IMR-90 (cell line): ENCODE results near the gene C11orf42. TPM values are rescaled to one million over a fixed set of nuclear protein-coding genes. Genes with fewer than 3 reads are reported as not detected.

ENCODE experiments used
- ATAC-seq: fragments of 200-7000 bp; cut with Tn5 transposase; 2 replicates; pipeline ENCODE4 v1.9.1; 2020; ENCODE audit warnings: low read depth, mild to moderate bottlenecking, moderate library complexity
- BruUV-seq: library from RNA; stranded (reverse); fragments of 400-500 nt; replicated peaks from 2 replicates; lab custom pipeline; 2021; lab: Mats Ljungman, UMichigan
- CTCF ChIA-PET: fragments of 300-600 bp; formaldehyde crosslinking; extraction: SDS; loops from one replicate; lab custom pipeline; 2021; ENCODE audit warnings: antibody characterized with exemption; lab: Yijun Ruan, JAX
- POLR2A ChIA-PET: fragments of 300-600 bp; sonication (Branson Sonifier 250); formaldehyde crosslinking; loops from one replicate; lab custom pipeline; 2022; ENCODE audit warnings: antibody characterized with exemption; ENCODE audit not compliant: unreplicated experiment; lab: Charles Lee
- DNase-seq: peaks from one replicate; pipeline ENCODE4 v3.0.0; 2013
- H2AFZ ChIP-seq: replicated peaks from 2 replicates; pipeline ENCODE3; 2013; ENCODE audit warnings: low read length, mild to moderate bottlenecking; ENCODE audit not compliant: poor library complexity
- H2AK5ac ChIP-seq: 2 replicates; pipeline ENCODE4 v1.6.1; 2013; ENCODE audit warnings: low read depth, low read length, inconsistent platforms
- H2AK9ac ChIP-seq: replicated peaks from 2 replicates; pipeline ENCODE3; 2013; ENCODE audit warnings: mild to moderate bottlenecking, low read depth, low read length, moderate library complexity; ENCODE audit not compliant: poor library complexity
- H2BK120ac ChIP-seq: 2 replicates; pipeline ENCODE4 v1.6.1; 2013; ENCODE audit warnings: low read depth, low read length, inconsistent platforms
- H2BK15ac ChIP-seq: 3 replicates; pipeline ENCODE4 v1.6.1; 2013; ENCODE audit warnings: low read depth, low read length, inconsistent platforms
- H2BK20ac ChIP-seq: 2 replicates; pipeline ENCODE4 v1.6.1; 2013; ENCODE audit warnings: low read depth, mild to moderate bottlenecking, inconsistent platforms, low read length, moderate library complexity
- H2BK5ac ChIP-seq: 2 replicates; pipeline ENCODE4 v1.6.1; 2013; ENCODE audit warnings: mild to moderate bottlenecking, low read depth, low read length, inconsistent platforms; ENCODE audit not compliant: poor library complexity, severe bottlenecking
- H3K14ac ChIP-seq: replicated peaks from 2 replicates; pipeline ENCODE4 v1.6.1; 2013; ENCODE audit warnings: low read depth, low read length, inconsistent platforms
- H3K18ac ChIP-seq: 2 replicates; pipeline ENCODE4 v1.6.1; 2013; ENCODE audit warnings: low read depth, low read length, control low read depth
- H3K23ac ChIP-seq: 2 replicates; pipeline ENCODE4 v1.6.1; 2013; ENCODE audit warnings: low read depth, low read length, inconsistent platforms
- H3K27ac ChIP-seq: 2 replicates; pipeline ENCODE4 v1.5.1; 2013; ENCODE audit warnings: mild to moderate bottlenecking, control low read depth, low read length; ENCODE audit not compliant: insufficient read depth
- H3K27me3 ChIP-seq: 2 replicates; pipeline ENCODE4 v1.6.1; 2013; ENCODE audit warnings: low read length; ENCODE audit not compliant: control insufficient read depth, insufficient read depth
- H3K36me3 ChIP-seq: 2 replicates; pipeline ENCODE4 v1.6.1; 2013; ENCODE audit warnings: low read length, mixed read lengths; ENCODE audit not compliant: control insufficient read depth, insufficient read depth
- H3K4ac ChIP-seq: 2 replicates; pipeline ENCODE4 v1.6.1; 2013; ENCODE audit warnings: low read depth, low read length, inconsistent platforms
- H3K4me1 ChIP-seq: 2 replicates; pipeline ENCODE4 v1.6.1; 2013; ENCODE audit warnings: low read length, mixed read lengths; ENCODE audit not compliant: control insufficient read depth, insufficient read depth
- H3K4me2 ChIP-seq: 2 replicates; pipeline ENCODE4 v1.6.1; 2013; ENCODE audit warnings: low read depth, mild to moderate bottlenecking, control low read depth, low read length, moderate library complexity
- H3K4me3 ChIP-seq: 2 replicates; pipeline ENCODE4 v1.5.1; 2013; ENCODE audit warnings: low read depth, mild to moderate bottlenecking, control low read depth, low read length, moderate library complexity; ENCODE audit not compliant: insufficient read depth
- H3K56ac ChIP-seq: 2 replicates; pipeline ENCODE4 v1.6.1; 2013; ENCODE audit warnings: low read length, inconsistent platforms; ENCODE audit not compliant: insufficient read depth; ENCODE audit errors: extremely low read depth
- H3K79me1 ChIP-seq, 2 experiments: 2 replicates each; pipeline ENCODE4 v1.6.1; 2013; ENCODE audit warnings: low read length in 2 of 2, inconsistent platforms in 1 of 2, low read depth in 1 of 2
- H3K9ac ChIP-seq: 2 replicates; pipeline ENCODE4 v1.6.1; 2013; ENCODE audit warnings: low read depth, low read length, control low read depth
- H3K9me1 ChIP-seq: 2 replicates; pipeline ENCODE4 v1.6.1; 2013; ENCODE audit warnings: low read length, inconsistent platforms; ENCODE audit not compliant: insufficient read depth
- H3K9me3 ChIP-seq: 2 replicates; pipeline ENCODE4 v1.6.1; 2013; ENCODE audit warnings: low read length; ENCODE audit not compliant: control insufficient read depth, insufficient read depth
- H4K20me1 ChIP-seq: 2 replicates; pipeline ENCODE4 v1.6.1; 2013; ENCODE audit warnings: low read length, inconsistent platforms; ENCODE audit not compliant: insufficient read depth
- H4K5ac ChIP-seq: 2 replicates; pipeline ENCODE4 v1.6.1; 2013; ENCODE audit warnings: mild to moderate bottlenecking, low read depth, low read length, control low read depth
- H4K8ac ChIP-seq, 2 experiments: 2 replicates each; pipeline ENCODE4 v1.6.1; 2013; ENCODE audit warnings: low read depth in 2 of 2, low read length in 2 of 2, control low read depth in 1 of 2, inconsistent platforms in 1 of 2
- H4K91ac ChIP-seq: 2 replicates; pipeline ENCODE4 v1.6.1; 2013; ENCODE audit warnings: low read depth, low read length, inconsistent platforms; ENCODE audit not compliant: insufficient read depth
- CEBPB ChIP-seq: IDR thresholded peaks from 2 replicates; pipeline ENCODE4 v1.6.1; 2012; ENCODE audit warnings: low read depth, low read length, improper control_type of control experiment
- ELK1 ChIP-seq: fragments of 150-350 bp; IDR thresholded peaks from 2 replicates; pipeline ENCODE4 v1.6.1; 2016; ENCODE audit warnings: low read depth, mild to moderate bottlenecking, low read length, moderate library complexity, borderline replicate concordance
- MAFK ChIP-seq: IDR thresholded peaks from 2 replicates; pipeline ENCODE4 v1.6.1; 2012; ENCODE audit warnings: low read depth, low read length, improper control_type of control experiment
- POLR2A ChIP-seq: IDR thresholded peaks from 2 replicates; pipeline ENCODE4 v1.6.1; 2012; ENCODE audit warnings: mild to moderate bottlenecking, low read depth, low read length
- RAD21 ChIP-seq: IDR thresholded peaks from 2 replicates; pipeline ENCODE4 v1.6.1; 2012; ENCODE audit warnings: low read length, improper control_type of control experiment
- RCOR1 ChIP-seq: IDR thresholded peaks from 2 replicates; pipeline ENCODE4 v1.6.1; 2012; ENCODE audit warnings: mild to moderate bottlenecking, low read length, improper control_type of control experiment; ENCODE audit not compliant: insufficient replicate concordance
- SMC3 ChIP-seq: fragments of 150-350 bp; IDR thresholded peaks from 2 replicates; pipeline ENCODE4 v1.6.1; 2016; ENCODE audit warnings: low read depth, mild to moderate bottlenecking, antibody characterized with exemption, low read length, moderate library complexity
- WGBS, 2 experiments: methylation state at CpG; one replicate each; pipeline versions ENCODE4 v1.1.5 to v1.1.7; 2013; ENCODE audit warnings: missing lambda C conversion rate in 2 of 2; ENCODE audit not compliant: insufficient read length in 1 of 2; ENCODE audit errors: extremely low coverage in 2 of 2; 5-methylcytosine and 5-hydroxymethylcytosine counted together
- dilution Hi-C: fragments of 300-500 bp; cut with HindIII; formaldehyde crosslinking; loops from one replicate; pipeline ENCODE4 v1.14.3; 2018; ENCODE audit warnings: low sequenced_read_pairs; ENCODE audit not compliant: unreplicated experiment
- in situ Hi-C: fragments of 300-500 bp; cut with MboI; formaldehyde crosslinking; loops from 3 replicates; pipeline ENCODE4 v1.14.3; 2019; ENCODE audit warnings: low sequenced_read_pairs, inconsistent platforms, mixed read lengths
- intact Hi-C: fragments of 100-400 bp; cut with micrococcal nuclease; formaldehyde crosslinking; loops from 2 replicates; pipeline ENCODE4 v1.10.0; 2022
- polyA plus RNA-seq, 3 experiments: library from polyadenylated mRNA; depleted of rRNA; stranded (reverse); fragments of >200 nt; gene quantifications; 2 replicates each; pipeline ENCODE4 v1.2.3, GENCODE V29; 2012; ENCODE audit warnings: low replicate concordance in 1 of 3
- total RNA-seq: library from RNA; depleted of rRNA; stranded (reverse); fragments of >200 nt; gene quantifications from 2 replicates; pipeline ENCODE4 v1.2.3, GENCODE V29; 2012

C11orf42 gene
- total and polyA plus RNA-seq, 2 of the 4 experiments (the other 2 are of a cell fraction) = not detected

DNA sequence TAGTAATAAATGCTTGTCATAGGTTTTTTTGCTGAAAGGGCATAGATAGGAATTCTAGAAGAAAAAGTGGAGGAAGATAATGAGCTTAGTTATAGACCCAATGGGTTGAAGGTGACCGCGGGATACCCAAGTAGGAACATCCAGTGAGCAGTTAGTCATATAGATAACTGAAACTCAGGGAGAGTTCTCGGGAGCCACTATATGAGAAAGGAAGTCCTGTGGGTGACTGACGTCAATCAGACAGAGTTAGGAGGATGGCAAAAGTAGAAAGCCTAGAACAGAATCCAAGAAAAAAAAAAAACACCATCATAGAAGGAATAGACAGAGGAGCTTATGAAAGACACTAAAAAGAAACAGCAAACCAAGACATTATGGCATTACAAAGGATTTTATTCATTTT is 31.9 kb downstream of the C11orf42 start:
- no peaks in the 10 kb centered on the region for H3K36me3 ChIP-seq
- no peak overlapping the region for H3K56ac ChIP-seq
- no peak overlapping the region for H3K27ac ChIP-seq
- no peak overlapping the region for H2BK5ac ChIP-seq
- H3K9ac ChIP-seq = no peak overlapping the region
- dilution Hi-C loops = no loop called here
- BruUV-seq = no TSS peak
- intact Hi-C loops = no loop called here
- H4K91ac ChIP-seq = no peak overlapping the region
- in situ Hi-C loops = no loop called here
- ChIA-PET POLR2A (no interaction called here), CTCF (interaction anchor here (0.6 to 1.0 kb wide), 2 partner anchors 14 kb away, joined by 3 read pairs; no protein-coding TSS in a partner anchor)
- H2BK20ac ChIP-seq = no peak overlapping the region
- no peak overlapping the region for H3K4me2 ChIP-seq
- no peak overlapping the region for H2BK15ac ChIP-seq
- peaks cover 18% of the 10 kb centered on the region; the same call in 1 of the 2 replicates for H3K27me3 ChIP-seq
- no peak overlapping the region for H2AK9ac ChIP-seq
- H3K4me3 ChIP-seq = no peak overlapping the region
- H3K23ac ChIP-seq = no peak overlapping the region
- no peak overlapping the region for H2BK120ac ChIP-seq
- DNase-seq (no peak), ATAC-seq (no peak)
- no peaks in the 10 kb centered on the region for H3K4me1 ChIP-seq
- no peak overlapping the region for H4K5ac ChIP-seq
- H4K8ac ChIP-seq = no peak overlapping the region
- no peak overlapping the region for H2AFZ ChIP-seq
- TF ChIP-seq ELK1 = no peak
- no peak for TF ChIP-seq CEBPB
- no peak for TF ChIP-seq POLR2A
- no peak for TF ChIP-seq SMC3
- TF ChIP-seq RCOR1 = no peak
- TF ChIP-seq MAFK = no peak
- no peak for TF ChIP-seq RAD21
- H2AK5ac ChIP-seq = no peak overlapping the region
- H4K20me1 ChIP-seq = no peaks in the 10 kb centered on the region
- no peaks in the 10 kb centered on the region for H3K9me3 ChIP-seq
- no peak overlapping the region for H3K4ac ChIP-seq
- no peak overlapping the region for H3K18ac ChIP-seq
- H3K79me1 ChIP-seq = peaks cover 15 to 20% of the 10 kb centered on the region in 2 experiments
- H3K9me1 ChIP-seq = 0 out of 2 replicates have a peak, but pooled peaks cover 6% of the 10 kb centered on the region
- no peak overlapping the region for H3K14ac ChIP-seq
- WGBS, 2 experiments = 100% methylated on average over 2 of the region's 4 CpGs; no CpG with 5 or more reads in 1 of the 2 experiments
